ENCODE data around the gene SPINK9. TPM values are rescaled to one million over a fixed set of nuclear protein-coding genes. Genes with fewer than 3 reads are reported as not detected.

Gene SPINK9
- polyA plus RNA-seq, 1 experiment, result not detected

GRCh38 chr5:148372166-148372725 is 36.9 kb downstream of the SPINK9 start:
- ChIA-PET CTCF (no interaction called here), POLR2A (no interaction called here)
- no peak for DNase-seq (ENCODE audit: low read depth)
- Histone ChIP-seq H3K27me3 (ENCODE audit: control insufficient read depth, insufficient read depth, low read length) (no peaks in the 10 kb centered on the region), H3K36me3 (ENCODE audit: control insufficient read depth, insufficient read depth, low read length) (no peaks in the 10 kb centered on the region), H3K4me3 (ENCODE audit: low read depth, low read length) (no peak overlapping the region)
- no peak for TF ChIP-seq CTCF (IDR thresholded peaks at IDR 0.05; ENCODE audit: insufficient read depth, low read depth, low read length)

GRCh38 chr5:148372893-148373292 is 37.5 kb downstream of the SPINK9 start:
- DNase-seq (ENCODE audit: low read depth), result no peak
- Histone ChIP-seq H3K36me3 (ENCODE audit: control insufficient read depth, insufficient read depth, low read length) (no peaks in the 10 kb centered on the region), H3K27me3 (ENCODE audit: control insufficient read depth, insufficient read depth, low read length) (no peaks in the 10 kb centered on the region), H3K4me3 (ENCODE audit: low read depth, low read length) (no peak overlapping the region)
- TF ChIP-seq CTCF (IDR thresholded peaks at IDR 0.05; ENCODE audit: insufficient read depth, low read depth, low read length), result no peak
- ChIA-PET POLR2A (interaction anchor here (0.6 kb wide), 1 partner anchor 245 kb away, joined by 4 read pairs; no protein-coding TSS in a partner anchor), CTCF (no interaction called here)

- H3K4me3 ChIP-seq (ENCODE audit: low read depth, low read length), result no peak overlapping the region
- peak; percentile 83 for TF ChIP-seq CTCF (IDR thresholded peaks at IDR 0.05; ENCODE audit: insufficient read depth, low read depth, low read length)
- H3K27me3 ChIP-seq (ENCODE audit: control insufficient read depth, insufficient read depth, low read length), result no peaks in the 10 kb centered on the region
- DNase-seq (ENCODE audit: low read depth), result no peak
- no peaks in the 10 kb centered on the region for H3K36me3 ChIP-seq (ENCODE audit: control insufficient read depth, insufficient read depth, low read length)
- ChIA-PET POLR2A (no interaction called here), CTCF (interaction anchor here (0.6 to 1.8 kb wide), 19 partner anchors 9 to 747 kb away, joined by 3 to 15 read pairs (median 3); partner anchors contain the start of gene FBXO38)
Measured at GRCh38 chr5:148374690-148375360, 39.5 kb downstream of the SPINK9 start.

GRCh38 chr5:148376198-148376597 is 40.8 kb downstream of the SPINK9 start:
- Histone ChIP-seq H3K4me3 (ENCODE audit: low read depth, low read length) (no peak overlapping the region), H3K36me3 (ENCODE audit: control insufficient read depth, insufficient read depth, low read length) (no peaks in the 10 kb centered on the region), H3K27me3 (ENCODE audit: control insufficient read depth, insufficient read depth, low read length) (no peaks in the 10 kb centered on the region)
- ChIA-PET CTCF (interaction anchor here (0.9 to 1.7 kb wide), 3 partner anchors 8 to 351 kb away, joined by 3 read pairs; partner anchors contain the start of gene FBXO38), POLR2A (no interaction called here)
- DNase-seq (ENCODE audit: low read depth), result no peak
- TF ChIP-seq CTCF (IDR thresholded peaks at IDR 0.05; ENCODE audit: insufficient read depth, low read depth, low read length), result no peak

GRCh38 chr5:148378670-148379069 is 43.3 kb downstream of the SPINK9 start:
- POLR2A ChIA-PET, result no interaction called here
- no peak for TF ChIP-seq CTCF (IDR thresholded peaks at IDR 0.05; ENCODE audit: insufficient read depth, low read depth, low read length)
- H3K36me3 ChIP-seq (ENCODE audit: control insufficient read depth, insufficient read depth, low read length), result no peaks in the 10 kb centered on the region

More at GRCh38 chr5:148378670-148379069, 43.3 kb downstream of the SPINK9 start:
- H3K27me3 ChIP-seq (ENCODE audit: control insufficient read depth, insufficient read depth, low read length), result no peaks in the 10 kb centered on the region
- no peak for DNase-seq (ENCODE audit: low read depth)
- no peak overlapping the region for H3K4me3 ChIP-seq (ENCODE audit: low read depth, low read length)
- CTCF ChIA-PET, result no interaction called here
